ENCODE data around the gene SPATS2. TPM values are rescaled to one million over a fixed set of nuclear protein-coding genes. Genes with fewer than 3 reads are reported as not detected.

Gene SPATS2
- total RNA-seq, 6 experiments from 2014 or later, result 33.4 to 64.4 (median 50.9) TPM

GRCh38 chr12:49559011-49559675, 191.9 kb downstream of the SPATS2 start:
- H3K9me3 Mint-ChIP-seq, result no peaks in the 10 kb centered on the region
- no peaks in the 10 kb centered on the region for H3K4me1 Mint-ChIP-seq (ENCODE audit: low read depth)
- no peaks in the 10 kb centered on the region for H3K27me3 Mint-ChIP-seq (ENCODE audit: insufficient read depth)
- no peak for TF ChIP-seq CTCF (IDR thresholded peaks at IDR 0.05)
- peaks cover 24% of the 10 kb centered on the region for H3K36me3 Mint-ChIP-seq (ENCODE audit: low read depth)
- no peak for DNase-seq
- H3K4me3 Mint-ChIP-seq, result no peak overlapping the region
- no peak overlapping the region for H3K27ac Mint-ChIP-seq

GRCh38 chr12:49560695-49561094, 193.4 kb downstream of the SPATS2 start:
- peaks cover 24% of the 10 kb centered on the region for H3K36me3 Mint-ChIP-seq (ENCODE audit: low read depth)
- no peaks in the 10 kb centered on the region for H3K27me3 Mint-ChIP-seq (ENCODE audit: insufficient read depth)
- H3K9me3 Mint-ChIP-seq, result no peaks in the 10 kb centered on the region
- DNase-seq, result no peak
- no peak for TF ChIP-seq CTCF (IDR thresholded peaks at IDR 0.05)
- no peak overlapping the region for H3K4me3 Mint-ChIP-seq
- no peaks in the 10 kb centered on the region for H3K4me1 Mint-ChIP-seq (ENCODE audit: low read depth)
- no peak overlapping the region for H3K27ac Mint-ChIP-seq

- TF ChIP-seq CTCF (IDR thresholded peaks at IDR 0.05), result no peak
- peaks cover 16% of the 10 kb centered on the region for H3K36me3 Mint-ChIP-seq (ENCODE audit: low read depth)
- H3K27me3 Mint-ChIP-seq (ENCODE audit: insufficient read depth), result no peaks in the 10 kb centered on the region
- H3K9me3 Mint-ChIP-seq, result no peaks in the 10 kb centered on the region
- peaks cover 4% of the 10 kb centered on the region for H3K4me1 Mint-ChIP-seq (ENCODE audit: low read depth)
- H3K4me3 Mint-ChIP-seq, result no peak overlapping the region
- DNase-seq, result no peak
- H3K27ac Mint-ChIP-seq, result no peak overlapping the region
Observed at GRCh38 chr12:49562233-49562632, 195.0 kb downstream of the SPATS2 start.

GRCh38 chr12:49562831-49563230, 195.6 kb downstream of the SPATS2 start:
- H3K27me3 Mint-ChIP-seq (ENCODE audit: insufficient read depth), result peaks cover 1% of the 10 kb centered on the region; the same call in 1 of the 2 replicates
- H3K9me3 Mint-ChIP-seq, result no peaks in the 10 kb centered on the region
- no peak for TF ChIP-seq CTCF (IDR thresholded peaks at IDR 0.05)
- peaks cover 16% of the 10 kb centered on the region for H3K36me3 Mint-ChIP-seq (ENCODE audit: low read depth)
- H3K4me3 Mint-ChIP-seq, result no peak overlapping the region
- no peak overlapping the region for H3K27ac Mint-ChIP-seq
- peaks cover 6% of the 10 kb centered on the region for H3K4me1 Mint-ChIP-seq (ENCODE audit: low read depth)
- no peak for DNase-seq

GRCh38 chr12:49563951-49564685, 196.9 kb downstream of the SPATS2 start:
- Mint-ChIP-seq H3K27ac (no peak overlapping the region; the same call in 1 of the 2 replicates), H3K4me1 (ENCODE audit: low read depth) (peaks cover 6% of the 10 kb centered on the region), H3K9me3 (no peaks in the 10 kb centered on the region), H3K4me3 (no peak overlapping the region), H3K27me3 (ENCODE audit: insufficient read depth) (peaks cover 2% of the 10 kb centered on the region; the same call in 1 of the 2 replicates), H3K36me3 (ENCODE audit: low read depth) (peaks cover 15% of the 10 kb centered on the region)
- DNase-seq, result no peak
- no peak for TF ChIP-seq CTCF (IDR thresholded peaks at IDR 0.05)
